Fibroblast of mammary gland (primary cell): ENCODE data around the gene DEFB124.
"Not testable (repeated sequence)": the region's sequence is repeated elsewhere in the genome, so short reads cannot be mapped to it uniquely, and the experiment has no call there.

Experiments used
- DNase-seq: peaks from one replicate; pipeline ENCODE4 v3.0.0-alpha.2; 2010; ENCODE audit warnings: low read depth
- H3K4me3 ChIP-seq: 2 replicates; pipeline ENCODE4 v1.5.1; 2011; ENCODE audit warnings: low read depth, mild to moderate bottlenecking, low read length, moderate library complexity; ENCODE audit not compliant: control insufficient read depth
- TF ChIP-seq, protein P1 (sequence below): conservative IDR thresholded peaks from 2 replicates; pipeline ENCODE4 v1.5.1; 2011; ENCODE audit warnings: low read depth, low read length, inconsistent platforms; ENCODE audit not compliant: control insufficient read depth, insufficient read depth

Gene DEFB124, protein sequence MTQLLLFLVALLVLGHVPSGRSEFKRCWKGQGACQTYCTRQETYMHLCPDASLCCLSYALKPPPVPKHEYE

DNA sequence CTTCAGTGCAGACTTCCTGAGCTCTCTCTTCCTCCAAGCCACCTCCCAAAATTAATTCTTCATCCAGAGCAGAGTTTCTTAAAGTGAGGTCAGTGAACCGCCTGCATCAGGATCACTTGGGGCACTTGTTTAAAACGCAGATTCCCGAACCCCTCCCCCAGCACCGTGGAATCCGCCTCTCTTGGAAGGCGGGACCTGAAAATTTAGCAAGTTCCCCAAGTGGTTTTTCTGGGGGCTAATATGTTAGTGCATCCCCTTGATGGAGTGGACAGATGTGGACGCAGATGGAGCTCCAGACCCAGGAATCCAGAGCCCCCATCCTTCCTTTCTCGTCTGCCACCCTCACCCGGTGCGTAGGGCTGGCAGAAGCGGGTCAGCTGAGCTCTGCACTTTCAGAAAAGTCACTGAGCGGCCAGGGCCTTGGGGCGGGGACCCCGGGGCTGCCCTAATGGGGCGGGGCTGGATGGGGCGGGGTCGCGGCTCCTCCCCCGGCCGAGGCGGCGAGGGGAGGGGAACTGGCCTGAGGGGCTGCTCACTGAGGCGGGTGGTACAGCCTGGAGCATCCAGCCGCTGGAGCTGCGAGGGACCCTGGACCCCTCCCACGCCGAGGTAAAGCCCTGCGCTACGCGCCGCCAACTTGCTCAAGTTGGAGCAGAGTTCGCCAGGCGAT, at the start of gene DEFB124, which contains the start of gene REM1:
DEFB124 (minus strand) TSS at position 370 of the 670 bp plus-strand sequence. CDS start 2,114 bp downstream, outside the sequence.
REM1 (plus strand) TSS at position 531 of the 670 bp plus-strand sequence. CDS start 1,158 bp downstream, outside the sequence.
- peak within 1 kb of the TSS; percentile 12 for H3K4me3 ChIP-seq
- no peak for DNase-seq
- TF ChIP-seq, protein P1, sequence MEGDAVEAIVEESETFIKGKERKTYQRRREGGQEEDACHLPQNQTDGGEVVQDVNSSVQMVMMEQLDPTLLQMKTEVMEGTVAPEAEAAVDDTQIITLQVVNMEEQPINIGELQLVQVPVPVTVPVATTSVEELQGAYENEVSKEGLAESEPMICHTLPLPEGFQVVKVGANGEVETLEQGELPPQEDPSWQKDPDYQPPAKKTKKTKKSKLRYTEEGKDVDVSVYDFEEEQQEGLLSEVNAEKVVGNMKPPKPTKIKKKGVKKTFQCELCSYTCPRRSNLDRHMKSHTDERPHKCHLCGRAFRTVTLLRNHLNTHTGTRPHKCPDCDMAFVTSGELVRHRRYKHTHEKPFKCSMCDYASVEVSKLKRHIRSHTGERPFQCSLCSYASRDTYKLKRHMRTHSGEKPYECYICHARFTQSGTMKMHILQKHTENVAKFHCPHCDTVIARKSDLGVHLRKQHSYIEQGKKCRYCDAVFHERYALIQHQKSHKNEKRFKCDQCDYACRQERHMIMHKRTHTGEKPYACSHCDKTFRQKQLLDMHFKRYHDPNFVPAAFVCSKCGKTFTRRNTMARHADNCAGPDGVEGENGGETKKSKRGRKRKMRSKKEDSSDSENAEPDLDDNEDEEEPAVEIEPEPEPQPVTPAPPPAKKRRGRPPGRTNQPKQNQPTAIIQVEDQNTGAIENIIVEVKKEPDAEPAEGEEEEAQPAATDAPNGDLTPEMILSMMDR = no peak

DNA sequence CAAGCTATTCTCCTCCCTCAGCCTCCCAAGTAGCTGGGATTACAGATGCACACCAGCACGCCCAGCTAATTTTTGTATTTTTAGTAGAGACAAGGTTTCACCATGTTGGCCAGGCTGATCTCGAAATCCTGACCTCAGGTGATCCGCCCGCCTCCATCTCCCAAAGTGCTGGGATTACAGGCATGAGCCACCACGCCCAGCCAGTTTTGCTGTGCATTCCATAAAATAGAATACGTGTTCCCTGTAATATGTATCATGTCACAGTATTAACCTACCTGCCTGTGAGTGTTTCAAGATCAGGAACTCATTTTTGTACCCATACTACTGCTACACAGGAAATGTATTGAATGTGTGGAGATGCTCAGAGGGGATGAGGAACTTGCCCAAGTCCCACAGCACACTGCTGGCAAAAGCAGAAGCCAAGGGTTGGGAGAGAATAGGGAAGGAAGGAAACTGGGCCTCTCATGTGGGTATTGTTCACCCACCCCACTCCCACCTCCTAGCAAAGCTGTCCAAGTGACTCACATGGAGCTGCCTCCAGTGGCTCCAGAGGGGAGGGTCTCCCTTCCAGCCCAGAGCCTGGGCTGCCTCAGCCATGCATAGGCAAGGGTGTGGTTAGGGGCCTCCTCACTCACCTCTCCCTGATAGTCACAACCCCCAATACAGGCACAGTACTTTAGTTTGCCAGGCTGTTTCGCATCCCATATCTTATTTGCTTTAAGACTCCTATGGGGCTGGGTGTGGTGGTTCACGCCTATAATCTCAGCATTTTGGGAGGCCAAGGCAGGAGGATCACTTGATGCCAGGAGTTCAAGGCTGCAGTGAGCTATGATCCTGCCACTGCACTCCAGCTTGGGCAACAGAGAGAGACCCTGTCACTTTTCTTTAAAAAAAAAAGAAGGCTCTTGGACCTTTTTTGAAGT, 48.7 kb upstream of the DEFB124 start:
- H3K4me3 ChIP-seq = no peak overlapping the region
- DNase-seq = peak; percentile 85
- TF ChIP-seq, protein P1 = no peak

DNA sequence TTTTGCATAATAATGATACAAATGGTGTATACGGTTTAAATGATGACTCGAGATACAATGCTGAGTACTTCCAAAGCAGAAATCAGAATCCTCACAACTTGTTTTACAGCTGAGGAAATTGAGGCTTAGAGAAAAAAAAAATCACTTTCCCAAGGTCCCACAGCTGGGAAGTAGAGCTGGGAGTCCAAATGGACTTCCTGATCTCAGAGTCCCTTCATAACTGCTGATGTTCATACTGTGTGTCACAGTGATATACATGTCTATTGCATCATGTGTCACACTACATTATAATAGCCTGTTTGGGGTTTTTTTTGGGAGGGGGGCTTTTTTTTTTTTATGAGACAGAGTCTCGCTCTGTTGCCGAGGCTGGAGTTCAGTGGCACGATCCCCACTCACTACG, 47.8 kb upstream of the DEFB124 start:
- DNase-seq = no peak
- TF ChIP-seq, protein P1 = no peak
- H3K4me3 ChIP-seq = no peak overlapping the region

DNA sequence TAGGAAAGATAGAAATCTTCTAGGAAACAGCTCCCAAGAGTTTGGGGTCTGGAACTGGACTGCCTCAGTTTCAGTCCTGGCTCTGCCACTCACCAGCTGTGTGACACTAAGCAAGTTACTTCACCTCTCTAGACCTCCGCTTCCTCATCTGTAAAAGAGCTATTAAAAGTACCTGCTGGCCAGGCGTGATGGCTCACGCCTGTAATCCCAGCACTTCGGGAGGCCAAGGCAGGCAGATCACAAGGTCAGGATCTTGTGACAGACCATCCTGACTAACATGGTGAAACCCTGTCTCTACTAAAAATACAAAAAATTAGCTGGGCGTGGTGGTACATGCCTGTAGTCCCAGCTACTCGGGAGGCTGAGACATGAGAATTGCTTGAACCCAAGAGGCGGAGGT, 46.3 kb upstream of the DEFB124 start:
- DNase-seq, H3K4me3 ChIP-seq: not testable (repeated sequence)

DNA sequence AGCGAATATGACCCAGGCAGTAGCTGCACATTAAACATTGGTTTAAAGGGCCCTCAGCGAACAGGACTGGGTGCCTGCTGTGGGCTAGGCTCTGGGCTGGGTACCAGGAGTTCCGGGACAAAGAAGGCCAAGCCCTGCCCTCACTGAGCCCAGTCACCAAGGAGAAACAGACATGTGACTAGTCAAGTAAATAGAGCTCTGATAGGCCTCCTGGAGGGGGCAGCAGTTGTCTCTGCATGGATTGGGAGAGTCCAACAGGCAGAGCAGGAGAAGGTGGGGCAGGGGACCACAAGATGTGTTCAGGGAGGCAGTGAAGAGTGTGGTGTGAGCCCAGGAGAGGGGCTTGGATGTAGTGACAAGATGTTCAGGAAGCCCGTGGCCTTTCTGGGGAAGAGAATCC, 42.4 kb upstream of the DEFB124 start:
- TF ChIP-seq, protein P1 = peak; percentile 50
- DNase-seq = peak; percentile 82
- H3K4me3 ChIP-seq = peak overlapping the region; percentile 7

DNA sequence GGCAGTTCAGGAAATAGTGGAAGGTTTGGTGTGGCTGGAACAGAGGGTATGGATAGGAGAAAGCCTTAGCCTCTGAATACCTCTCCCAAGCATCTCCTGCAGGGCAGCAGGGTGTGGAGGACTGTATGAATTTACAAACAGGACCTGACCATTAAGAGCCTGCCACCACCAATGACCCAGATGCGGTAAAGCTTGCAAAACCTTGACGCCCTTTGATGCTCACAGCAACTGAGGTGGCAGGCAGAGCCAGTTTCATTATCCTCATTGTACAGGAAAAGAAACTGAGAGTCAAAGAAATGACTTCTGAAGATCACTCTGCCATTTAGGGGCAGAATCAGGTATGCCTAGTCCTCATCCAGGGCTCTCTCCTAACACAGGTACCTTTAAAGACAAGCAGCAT, 41.7 kb upstream of the DEFB124 start:
- DNase-seq = no peak
- peak overlapping the region; percentile 9 for H3K4me3 ChIP-seq
- TF ChIP-seq, protein P1 = no peak

DNA sequence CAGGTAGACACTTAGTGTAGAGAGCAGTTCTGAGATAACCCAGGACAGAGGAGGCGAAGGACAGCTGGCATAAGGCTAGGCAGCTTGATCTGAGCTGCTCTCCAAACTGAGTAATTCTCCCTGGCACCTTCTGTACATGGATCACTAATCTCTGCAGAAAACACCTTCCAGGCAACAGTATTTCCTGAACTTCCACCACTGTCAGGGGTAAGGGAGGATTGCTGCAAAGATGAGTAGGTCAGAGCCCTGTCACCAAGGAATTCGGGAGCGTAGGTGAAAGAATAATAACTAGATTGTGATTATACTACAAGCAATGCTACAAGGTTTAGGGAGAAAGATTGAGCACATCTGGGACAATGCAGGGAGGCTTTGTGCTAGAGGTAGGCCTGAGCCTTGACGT, 41.2 kb upstream of the DEFB124 start:
- DNase-seq = no peak
- TF ChIP-seq, protein P1 = no peak
- peak overlapping the region; percentile 91 for H3K4me3 ChIP-seq
